NB4 (cell line): ENCODE measurements around the gene HSD11B1L.

Experiments used
- DNase-seq: peaks from one replicate; pipeline ENCODE4 v3.0.0; 2010; ENCODE audit warnings: low read depth
- H3K4me3 ChIP-seq: one replicate; pipeline ENCODE4 v1.5.1; 2011; ENCODE audit warnings: mild to moderate bottlenecking, low read depth, low read length, moderate library complexity
- MYC ChIP-seq: IDR thresholded peaks from 2 replicates; pipeline ENCODE4 v1.6.1; 2011; ENCODE audit warnings: low read depth, low read length
- POLR2A ChIP-seq: IDR thresholded peaks from 2 replicates; pipeline ENCODE4 v1.6.1; 2011; ENCODE audit warnings: mild to moderate bottlenecking; ENCODE audit not compliant: insufficient read length; ENCODE audit errors: extremely low read depth
- TF ChIP-seq, protein P1 (sequence below): IDR thresholded peaks from one replicate; pipeline ENCODE4 v1.5.1; 2012; ENCODE audit warnings: low read depth, low read length
- TF ChIP-seq, protein P2 (sequence below): IDR thresholded peaks from 2 replicates; pipeline ENCODE4 v1.6.1; 2011; ENCODE audit warnings: low read depth, low read length

The HSD11B1L gene

DNA sequence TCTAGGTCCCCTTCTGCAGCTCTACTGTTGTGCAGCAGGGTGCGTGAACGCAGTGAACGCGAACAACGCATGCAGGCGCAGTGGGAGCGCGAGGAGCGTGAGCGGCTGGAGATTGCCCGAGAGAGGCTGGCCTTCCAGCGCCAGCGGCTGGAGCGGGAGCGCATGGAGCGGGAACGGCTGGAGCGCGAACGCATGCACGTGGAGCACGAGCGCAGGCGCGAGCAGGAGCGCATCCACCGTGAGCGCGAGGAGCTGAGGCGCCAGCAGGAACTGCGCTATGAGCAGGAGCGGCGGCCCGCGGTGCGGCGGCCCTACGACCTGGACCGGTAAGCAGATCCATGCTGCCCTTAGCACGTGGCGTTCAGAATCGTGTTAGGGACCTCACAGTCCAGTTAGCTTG lies 19.3 kb upstream of the HSD11B1L start:
- TF ChIP-seq, protein P1, sequence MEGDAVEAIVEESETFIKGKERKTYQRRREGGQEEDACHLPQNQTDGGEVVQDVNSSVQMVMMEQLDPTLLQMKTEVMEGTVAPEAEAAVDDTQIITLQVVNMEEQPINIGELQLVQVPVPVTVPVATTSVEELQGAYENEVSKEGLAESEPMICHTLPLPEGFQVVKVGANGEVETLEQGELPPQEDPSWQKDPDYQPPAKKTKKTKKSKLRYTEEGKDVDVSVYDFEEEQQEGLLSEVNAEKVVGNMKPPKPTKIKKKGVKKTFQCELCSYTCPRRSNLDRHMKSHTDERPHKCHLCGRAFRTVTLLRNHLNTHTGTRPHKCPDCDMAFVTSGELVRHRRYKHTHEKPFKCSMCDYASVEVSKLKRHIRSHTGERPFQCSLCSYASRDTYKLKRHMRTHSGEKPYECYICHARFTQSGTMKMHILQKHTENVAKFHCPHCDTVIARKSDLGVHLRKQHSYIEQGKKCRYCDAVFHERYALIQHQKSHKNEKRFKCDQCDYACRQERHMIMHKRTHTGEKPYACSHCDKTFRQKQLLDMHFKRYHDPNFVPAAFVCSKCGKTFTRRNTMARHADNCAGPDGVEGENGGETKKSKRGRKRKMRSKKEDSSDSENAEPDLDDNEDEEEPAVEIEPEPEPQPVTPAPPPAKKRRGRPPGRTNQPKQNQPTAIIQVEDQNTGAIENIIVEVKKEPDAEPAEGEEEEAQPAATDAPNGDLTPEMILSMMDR, result no peak
- TF ChIP-seq MYC (no peak), POLR2A (no peak)
- TF ChIP-seq, protein P2, sequence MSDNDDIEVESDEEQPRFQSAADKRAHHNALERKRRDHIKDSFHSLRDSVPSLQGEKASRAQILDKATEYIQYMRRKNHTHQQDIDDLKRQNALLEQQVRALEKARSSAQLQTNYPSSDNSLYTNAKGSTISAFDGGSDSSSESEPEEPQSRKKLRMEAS, result no peak
- no peak overlapping the region for H3K4me3 ChIP-seq
- DNase-seq, result no peak

- TF ChIP-seq MYC, result no peak
- DNase-seq, result no peak
- H3K4me3 ChIP-seq, result no peak overlapping the region
Observed at GRCh38 chr19:5663904-5664303, 16.9 kb upstream of the HSD11B1L start.

DNA sequence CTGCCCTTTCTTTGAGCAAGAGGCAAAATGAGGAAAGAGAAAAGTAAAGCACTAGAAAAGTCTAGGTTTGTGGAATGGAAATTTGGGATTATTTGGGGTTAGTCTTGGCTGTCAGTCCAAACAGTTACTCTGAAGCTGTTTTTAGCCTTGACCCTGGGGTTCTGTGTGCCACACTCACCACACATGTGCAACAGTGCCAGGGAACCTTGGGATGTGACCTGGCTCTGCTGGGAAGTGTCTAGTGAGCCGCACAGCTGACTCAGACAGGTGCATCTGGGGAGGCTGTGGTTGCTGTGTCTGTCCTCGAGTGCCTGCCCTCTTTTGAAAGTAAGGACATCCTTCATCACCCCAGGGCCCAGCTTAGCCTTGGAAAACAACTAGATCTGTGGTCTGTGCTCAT lies 16.3 kb upstream of the HSD11B1L start:
- H3K4me3 ChIP-seq, result no peak overlapping the region
- no peak for DNase-seq
- TF ChIP-seq MYC, result no peak
- TF ChIP-seq, protein P2, result no peak
- no peak for TF ChIP-seq POLR2A
- TF ChIP-seq, protein P1, result no peak

- TF ChIP-seq, protein P1, result no peak
- TF ChIP-seq MYC (no peak), POLR2A (no peak)
- TF ChIP-seq, protein P2, result no peak
- H3K4me3 ChIP-seq, result no peak overlapping the region
- DNase-seq, result no peak
Observed at GRCh38 chr19:5665781-5666513, 14.9 kb upstream of the HSD11B1L start.

DNA sequence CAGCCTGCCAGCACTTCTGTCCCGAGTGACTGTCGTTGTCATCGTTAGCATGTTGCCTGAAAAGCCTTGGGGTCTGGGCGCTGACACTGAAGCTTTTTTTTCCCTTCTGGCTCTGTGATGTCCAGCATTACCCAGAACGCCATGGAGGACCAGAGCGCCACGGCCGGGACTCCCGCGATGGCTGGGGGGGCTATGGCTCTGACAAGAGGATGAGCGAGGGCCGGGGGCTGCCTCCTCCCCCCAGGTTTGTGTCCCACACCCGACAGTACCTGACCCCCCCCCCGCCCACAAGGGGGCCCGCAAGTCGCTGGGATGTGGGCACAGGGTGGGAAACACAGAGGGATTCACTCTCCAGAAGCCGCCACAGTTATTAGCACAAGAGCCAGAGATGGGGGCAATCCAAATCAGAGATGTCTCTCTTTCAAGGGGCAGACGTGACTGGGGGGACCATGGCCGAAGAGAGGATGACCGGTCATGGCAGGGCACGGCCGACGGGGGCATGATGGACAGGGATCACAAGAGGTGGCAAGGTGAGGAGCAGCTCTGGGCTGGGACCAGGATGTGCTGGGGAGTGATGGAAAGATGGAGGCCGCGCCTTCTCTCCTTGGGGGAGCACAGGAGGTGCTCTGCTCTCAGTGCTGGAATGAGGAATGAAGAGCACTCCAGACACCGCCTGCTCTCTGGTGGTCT lies 13.8 kb upstream of the HSD11B1L start:
- TF ChIP-seq, protein P1, result no peak
- TF ChIP-seq MYC (no peak), POLR2A (no peak)
- TF ChIP-seq, protein P2, result no peak
- DNase-seq, result no peak
- H3K4me3 ChIP-seq, result no peak overlapping the region

DNA sequence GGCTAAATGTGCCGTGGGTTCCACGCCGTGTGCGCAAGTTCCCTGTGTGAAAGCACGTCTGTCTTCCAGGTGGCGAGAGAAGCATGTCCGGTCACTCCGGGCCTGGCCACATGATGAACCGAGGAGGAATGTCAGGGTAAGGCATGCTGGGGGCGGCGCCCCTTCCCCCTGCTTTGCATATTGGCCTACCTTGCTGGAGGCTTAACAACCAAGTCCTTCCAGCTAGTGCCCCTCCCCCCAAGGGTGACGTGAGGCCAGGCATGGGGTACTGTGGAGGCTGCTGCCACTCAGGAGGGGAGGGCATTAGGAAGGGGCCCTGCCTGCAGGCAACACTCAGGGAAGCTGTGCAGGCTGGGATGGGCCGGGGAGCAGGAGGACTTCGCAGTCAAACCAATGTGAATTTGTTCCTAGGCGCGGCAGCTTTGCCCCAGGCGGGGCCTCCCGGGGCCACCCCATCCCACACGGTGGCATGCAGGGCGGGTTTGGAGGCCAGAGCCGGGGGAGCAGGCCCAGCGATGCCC lies 13.0 kb upstream of the HSD11B1L start:
- DNase-seq, result no peak
- TF ChIP-seq, protein P1, result no peak
- TF ChIP-seq MYC, result no peak
- TF ChIP-seq, protein P2, result no peak
- no peak for TF ChIP-seq POLR2A
- no peak overlapping the region for H3K4me3 ChIP-seq
